ENCODE results near the gene PFAS. TPM values are rescaled to one million over a fixed set of nuclear protein-coding genes. Genes with fewer than 3 reads are reported as not detected.

PFAS gene
- total RNA-seq, 1 experiment from 2014 or later = 246 TPM

DNA sequence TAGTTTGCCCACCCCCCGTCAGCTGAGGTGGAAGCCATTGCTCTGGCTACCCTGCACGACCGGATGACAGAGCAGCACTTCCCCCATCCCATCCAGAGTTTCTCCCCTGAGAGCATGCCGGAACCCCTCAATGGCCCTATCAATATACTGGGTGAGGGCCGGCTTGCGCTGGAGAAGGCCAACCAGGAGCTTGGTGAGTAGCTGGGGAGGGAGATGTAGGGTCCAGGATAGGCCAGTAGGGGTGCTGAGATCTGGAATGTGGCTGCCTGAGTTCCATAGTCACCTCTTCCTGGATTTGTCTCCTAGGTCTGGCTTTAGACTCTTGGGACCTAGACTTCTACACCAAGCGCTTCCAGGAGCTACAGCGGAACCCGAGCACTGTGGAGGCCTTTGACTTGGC, 6.4 kb downstream of the PFAS start:
- H3K4me1 Mint-ChIP-seq = peaks cover 2% of the 10 kb centered on the region
- ATAC-seq = peak; percentile 92
- H3K27ac Mint-ChIP-seq = no peak overlapping the region; the same call in 1 of the 2 replicates
- no peaks in the 10 kb centered on the region for H3K9me3 Mint-ChIP-seq
- no peaks in the 10 kb centered on the region for H3K27me3 Mint-ChIP-seq (ENCODE audit: low read depth)
- no peak overlapping the region for H3K4me3 Mint-ChIP-seq
- no peak for DNase-seq (ENCODE audit: low spot score)
- TF ChIP-seq STAT6 (CRISPR knock-in tag; conservative IDR thresholded peaks at IDR 0.05; ENCODE audit: low read depth) = no peak
- TF ChIP-seq CTCF (IDR thresholded peaks at IDR 0.05) = no peak
- no peak for TF ChIP-seq CREM (CRISPR knock-in tag; IDR thresholded peaks at IDR 0.05)
- TF ChIP-seq, protein P1, sequence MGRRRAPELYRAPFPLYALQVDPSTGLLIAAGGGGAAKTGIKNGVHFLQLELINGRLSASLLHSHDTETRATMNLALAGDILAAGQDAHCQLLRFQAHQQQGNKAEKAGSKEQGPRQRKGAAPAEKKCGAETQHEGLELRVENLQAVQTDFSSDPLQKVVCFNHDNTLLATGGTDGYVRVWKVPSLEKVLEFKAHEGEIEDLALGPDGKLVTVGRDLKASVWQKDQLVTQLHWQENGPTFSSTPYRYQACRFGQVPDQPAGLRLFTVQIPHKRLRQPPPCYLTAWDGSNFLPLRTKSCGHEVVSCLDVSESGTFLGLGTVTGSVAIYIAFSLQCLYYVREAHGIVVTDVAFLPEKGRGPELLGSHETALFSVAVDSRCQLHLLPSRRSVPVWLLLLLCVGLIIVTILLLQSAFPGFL (CRISPR knock-in tag; IDR thresholded peaks at IDR 0.05; ENCODE audit: borderline replicate concordance) = no peak
- TF ChIP-seq, protein P2, sequence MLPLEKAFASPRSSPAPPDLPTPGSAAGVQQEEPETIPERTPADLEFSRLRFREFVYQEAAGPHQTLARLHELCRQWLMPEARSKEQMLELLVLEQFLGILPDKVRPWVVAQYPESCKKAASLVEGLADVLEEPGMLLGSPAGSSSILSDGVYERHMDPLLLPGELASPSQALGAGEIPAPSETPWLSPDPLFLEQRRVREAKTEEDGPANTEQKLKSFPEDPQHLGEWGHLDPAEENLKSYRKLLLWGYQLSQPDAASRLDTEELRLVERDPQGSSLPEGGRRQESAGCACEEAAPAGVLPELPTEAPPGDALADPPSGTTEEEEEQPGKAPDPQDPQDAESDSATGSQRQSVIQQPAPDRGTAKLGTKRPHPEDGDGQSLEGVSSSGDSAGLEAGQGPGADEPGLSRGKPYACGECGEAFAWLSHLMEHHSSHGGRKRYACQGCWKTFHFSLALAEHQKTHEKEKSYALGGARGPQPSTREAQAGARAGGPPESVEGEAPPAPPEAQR (CRISPR knock-in tag; IDR thresholded peaks at IDR 0.05) = no peak
- H3K36me3 Mint-ChIP-seq = peaks cover 65% of the 10 kb centered on the region
- ChIA-PET CTCF (interaction anchor here (0.5 to 1.8 kb wide), 3 partner anchors 11 to 45 kb away, joined by 3 to 6 read pairs (median 3); no protein-coding TSS in a partner anchor), POLR2A (no interaction called here)

DNA sequence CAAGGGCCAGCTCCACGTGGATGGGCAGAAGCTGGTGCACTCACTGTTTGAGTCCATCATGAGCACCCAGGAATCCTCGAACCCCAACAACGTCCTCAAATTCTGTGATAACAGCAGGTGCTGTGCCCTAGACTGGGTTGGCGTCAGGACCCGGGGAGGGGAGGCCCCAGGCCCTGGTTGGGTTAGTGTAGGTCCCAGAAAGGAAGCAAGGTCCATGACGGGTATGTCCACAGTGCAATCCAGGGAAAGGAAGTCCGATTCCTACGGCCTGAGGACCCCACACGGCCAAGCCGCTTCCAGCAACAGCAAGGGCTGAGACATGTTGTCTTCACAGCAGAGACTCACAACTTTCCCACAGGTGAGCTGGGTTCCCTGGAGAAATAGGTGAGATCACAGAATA, 7.2 kb downstream of the PFAS start:
- H3K27me3 Mint-ChIP-seq (ENCODE audit: low read depth) = no peaks in the 10 kb centered on the region
- H3K36me3 Mint-ChIP-seq = peaks cover 73% of the 10 kb centered on the region
- no peak overlapping the region for H3K27ac Mint-ChIP-seq
- H3K9me3 Mint-ChIP-seq = 0 out of 2 replicates have a peak, but pooled peaks cover 4% of the 10 kb centered on the region
- no peak for ATAC-seq
- no peaks in the 10 kb centered on the region for H3K4me1 Mint-ChIP-seq
- CTCF ChIA-PET = interaction anchor here (1.8 kb wide), 1 partner anchor 45 kb away, joined by 6 read pairs; no protein-coding TSS in a partner anchor
- H3K4me3 Mint-ChIP-seq = no peak overlapping the region
- TF ChIP-seq USF1 (CRISPR knock-in tag; IDR thresholded peaks at IDR 0.05) (no peak), ZMAT4 (CRISPR knock-in tag; IDR thresholded peaks at IDR 0.05) (no peak), ZNF121 (CRISPR knock-in tag; IDR thresholded peaks at IDR 0.05) (no peak), GTF2I (CRISPR knock-in tag; conservative IDR thresholded peaks at IDR 0.05) (no peak), PRRX2 (CRISPR knock-in tag; IDR thresholded peaks at IDR 0.05) (no peak), ZNF317 (CRISPR knock-in tag; IDR thresholded peaks at IDR 0.05; ENCODE audit: borderline replicate concordance, low read depth) (no peak), CREB1 (CRISPR knock-in tag; IDR thresholded peaks at IDR 0.05) (no peak), NR2C2 (CRISPR knock-in tag; IDR thresholded peaks at IDR 0.05) (no peak), ZNF671 (CRISPR knock-in tag; IDR thresholded peaks at IDR 0.05) (no peak), EMX1 (CRISPR knock-in tag; IDR thresholded peaks at IDR 0.05) (no peak)
- TF ChIP-seq, protein P3, sequence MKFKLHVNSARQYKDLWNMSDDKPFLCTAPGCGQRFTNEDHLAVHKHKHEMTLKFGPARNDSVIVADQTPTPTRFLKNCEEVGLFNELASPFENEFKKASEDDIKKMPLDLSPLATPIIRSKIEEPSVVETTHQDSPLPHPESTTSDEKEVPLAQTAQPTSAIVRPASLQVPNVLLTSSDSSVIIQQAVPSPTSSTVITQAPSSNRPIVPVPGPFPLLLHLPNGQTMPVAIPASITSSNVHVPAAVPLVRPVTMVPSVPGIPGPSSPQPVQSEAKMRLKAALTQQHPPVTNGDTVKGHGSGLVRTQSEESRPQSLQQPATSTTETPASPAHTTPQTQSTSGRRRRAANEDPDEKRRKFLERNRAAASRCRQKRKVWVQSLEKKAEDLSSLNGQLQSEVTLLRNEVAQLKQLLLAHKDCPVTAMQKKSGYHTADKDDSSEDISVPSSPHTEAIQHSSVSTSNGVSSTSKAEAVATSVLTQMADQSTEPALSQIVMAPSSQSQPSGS (CRISPR knock-in tag; IDR thresholded peaks at IDR 0.05; ENCODE audit: borderline replicate concordance, low read depth) = no peak
- DNase-seq (ENCODE audit: low spot score) = no peak
- POLR2A ChIA-PET = no interaction called here

Data from WTC11 (cell line).